Measurements from ENCODE around the gene PEA15. TPM values are rescaled to one million over a fixed set of nuclear protein-coding genes. Genes with fewer than 3 reads are reported as not detected.

PEA15 gene
- total and polyA plus RNA-seq, 2 donors (not counting 3 experiments of a cell fraction or from before 2014, with no cell fraction given), result 250 to 304 TPM

- peaks cover 5% of the 10 kb centered on the region for H3K4me1 ChIP-seq (ENCODE audit: control insufficient read depth, extremely low read depth, insufficient read depth, low read length)
- BruUV-seq (replicated peaks), result no TSS peak
- ChIA-PET POLR2A (no interaction called here), CTCF (interaction anchor here (1.3 to 5.7 kb wide), 4 partner anchors 20 to 188 kb away, joined by 3 to 511 read pairs (median 142); no protein-coding TSS in a partner anchor)
- no peak for TF ChIP-seq POLR2AphosphoS5 (IDR thresholded peaks at IDR 0.05; ENCODE audit: insufficient read depth, low read depth, low read length)
- no peak for TF ChIP-seq FOS (IDR thresholded peaks at IDR 0.05; ENCODE audit: borderline replicate concordance, insufficient read depth, low read length)
- TF ChIP-seq POLR2A (IDR thresholded peaks at IDR 0.05; ENCODE audit: low read depth, low read length), result no peak
- TF ChIP-seq JUN (IDR thresholded peaks at IDR 0.05; ENCODE audit: borderline replicate concordance, insufficient read depth, insufficient read length, low read depth), result no peak
- TF ChIP-seq MYC (IDR thresholded peaks at IDR 0.05; ENCODE audit: low read depth, low read length), result no peak
- TF ChIP-seq, protein P1, sequence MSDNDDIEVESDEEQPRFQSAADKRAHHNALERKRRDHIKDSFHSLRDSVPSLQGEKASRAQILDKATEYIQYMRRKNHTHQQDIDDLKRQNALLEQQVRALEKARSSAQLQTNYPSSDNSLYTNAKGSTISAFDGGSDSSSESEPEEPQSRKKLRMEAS (IDR thresholded peaks at IDR 0.05; ENCODE audit: insufficient read depth, insufficient read length), result no peak
- TF ChIP-seq CTCF (IDR thresholded peaks at IDR 0.05; ENCODE audit: extremely low read depth in 1 of 2, insufficient read depth in 1 of 2, low read depth in 1 of 2, low read length in 2 of 2), result no peak
- no peak for TF ChIP-seq EZH2 (IDR thresholded peaks at IDR 0.05; ENCODE audit: borderline replicate concordance, low read depth, low read length, severe bottlenecking)
- no peaks in the 10 kb centered on the region for H3K79me2 ChIP-seq (ENCODE audit: control insufficient read depth, insufficient read depth, low read length)
- no peak overlapping the region for H3K4me3 ChIP-seq (replicated peaks in 1 of 3; ENCODE audit: insufficient read depth in 1 of 3, low read depth in 1 of 3, low read length in 3 of 3)
- H2AFZ ChIP-seq (ENCODE audit: low read depth, low read length), result no peak overlapping the region
- DNase-seq (ENCODE audit: low read depth, low spot score) (no peak), FAIRE-seq (no peak)
- H3K27me3 ChIP-seq (ENCODE audit: control insufficient read depth in 2 of 2, insufficient read depth in 2 of 2, low read length in 2 of 2), result peaks cover 0 to 4% of the 10 kb centered on the region in 2 experiments
- H3K36me3 ChIP-seq (ENCODE audit: control insufficient read depth in 2 of 2, extremely low read depth in 1 of 2, insufficient read depth in 2 of 2, low read length in 2 of 2), result no peaks in the 10 kb centered on the region
- no peaks in the 10 kb centered on the region for H3K9me1 ChIP-seq (replicated peaks; ENCODE audit: control insufficient read depth, extremely low read depth, insufficient read depth, low read length)
- no peak overlapping the region for H3K4me2 ChIP-seq (ENCODE audit: insufficient read depth, low read length)
- dilution Hi-C loops (cut with MboI; ENCODE audit: extremely low pct_ligation_motif_present, low sequenced_read_pairs) (no loop called here), intact Hi-C loops (cut with micrococcal nuclease) (no loop called here)
- H3K27ac ChIP-seq (ENCODE audit: insufficient read depth, low read depth, low read length), result no peak overlapping the region
- H3K9ac ChIP-seq (replicated peaks; ENCODE audit: extremely low read depth, insufficient read depth, low read length), result no peak overlapping the region
- no peaks in the 10 kb centered on the region for H4K20me1 ChIP-seq (replicated peaks; ENCODE audit: control insufficient read depth, extremely low read depth, insufficient read depth, low read length)
- H3K9me3 ChIP-seq (replicated peaks; ENCODE audit: control insufficient read depth, insufficient read depth, low read length), result no peaks in the 10 kb centered on the region
Observed at GRCh38 chr1:160188341-160188740, 16.8 kb upstream of the PEA15 start.

All from endothelial cell of umbilical vein (primary cell).